ENCODE data around the gene FBXL16. TPM values are rescaled to one million over a fixed set of nuclear protein-coding genes. Genes with fewer than 3 reads are reported as not detected.

Gene FBXL16
- total and polyA plus RNA-seq, 2 of the 13 experiments (the other 11 are each of a cell fraction or from before 2014, with no cell fraction given) = 0.22 to 2.0 TPM

GRCh38 chr16:681746-682427, 23.7 kb downstream of the FBXL16 start:
- CTCF ChIA-PET (ENCODE audit: low intra/inter-chr PET ratio, low total read pairs) = no interaction called here
- H3K4me3 ChIP-seq (replicated peaks in 1 of 3; ENCODE audit: insufficient read depth in 1 of 3, low read depth in 2 of 3, low read length in 3 of 3) = peak overlapping the region in 2 of 3 experiments; percentile 85 to 88; a peak in 2 of 6 replicates

More at GRCh38 chr16:681746-682427, 23.7 kb downstream of the FBXL16 start:
- intact Hi-C loops (cut with micrococcal nuclease; ENCODE audit: unreplicated experiment) = no loop called here
- H3K9ac ChIP-seq (ENCODE audit: insufficient read depth, low read depth, low read length) = no peak overlapping the region
- H3K36me3 ChIP-seq (replicated peaks in 1 of 2; ENCODE audit: control insufficient read depth in 1 of 2, insufficient read depth in 2 of 2, low read length in 2 of 2) = peaks cover 9 to 20% of the 10 kb centered on the region in 2 experiments; a peak in 4 of 5 replicates
- WGBS (ENCODE audit: low lambda C conversion rate) = 92% methylated on average over 15 of the region's 28 CpGs
- in situ Hi-C loops (cut with HindIII; ENCODE audit: extremely low pct_ligation_motif_present, low pct_unique_long_range_greater_than_20kb) = no loop called here
- H3K4me2 ChIP-seq (ENCODE audit: low read depth, low read length) = peak overlapping the region; percentile 80
- H4K20me1 ChIP-seq (ENCODE audit: insufficient read depth, low read length) = 0 out of 2 replicates have a peak, but pooled peaks cover 3% of the 10 kb centered on the region
- peaks cover 27% of the 10 kb centered on the region for H3K4me1 ChIP-seq (ENCODE audit: insufficient read depth, low read length)
- FAIRE-seq = no peak
- no peak overlapping the region for H2AFZ ChIP-seq (ENCODE audit: low read length)
- H3K79me2 ChIP-seq (ENCODE audit: insufficient read depth, low read length) = peaks cover 16% of the 10 kb centered on the region
- ATAC-seq = no peak
- DNase-seq (ENCODE audit: low spot score) = no peak
- TF ChIP-seq RBFOX2 (IDR thresholded peaks at IDR 0.05; ENCODE audit: low read depth, low read length) (peak; percentile 44; the same call in 1 of the 2 replicates), AGO2 (optimal IDR thresholded peaks at IDR 0.05; ENCODE audit: low read depth, low read length) (peak; percentile 75), ZSCAN20 (CRISPR knock-in tag; IDR thresholded peaks at IDR 0.05; ENCODE audit: borderline replicate concordance) (no peak), MNT (IDR thresholded peaks at IDR 0.05) (0 out of 2 replicates have a peak, but pooled peaks have one; percentile 16), REXO4 (CRISPR knock-in tag; IDR thresholded peaks at IDR 0.05; ENCODE audit: borderline replicate concordance) (no peak)
- no peak overlapping the region for H3K27ac ChIP-seq (ENCODE audit: extremely low read length, insufficient read depth, low read length)
- POLR2A ChIA-PET = interaction anchor here (0.6 to 4.4 kb wide), 5 partner anchors 8 to 311 kb away, joined by 3 to 34 read pairs (median 7); partner anchors contain the start of genes MRPL28 and WDR24
- TSS peak; percentile 62 for BruUV-seq (replicated peaks)
- H3K9me3 ChIP-seq (ENCODE audit: low read length) = no peaks in the 10 kb centered on the region
- H3K27me3 ChIP-seq (ENCODE audit: control insufficient read depth in 1 of 2, insufficient read depth in 2 of 2, low read length in 2 of 2) = no peaks in the 10 kb centered on the region; a peak in 1 of 5 replicates
